ENCODE measurements around the gene IFITM1.
"Not testable (repeated sequence)": the region's sequence is repeated elsewhere in the genome, so short reads cannot be mapped to it uniquely, and the experiment has no call there.

The IFITM1 gene

GRCh38 chr11:305844-306211 is 8.0 kb upstream of the IFITM1 start:
- DNase-seq (ENCODE audit: low spot score in 2 of 2) = no peak
- Mint-ChIP-seq H3K4me1 (peaks cover 24% of the 10 kb centered on the region), H3K27ac (no peak overlapping the region), H3K27me3 (no peaks in the 10 kb centered on the region), H3K36me3 (no peaks in the 10 kb centered on the region), H3K9me3 (no peaks in the 10 kb centered on the region), H3K4me3 (no peak overlapping the region)
- ATAC-seq (ENCODE audit: low read depth) = no peak

GRCh38 chr11:306645-307371 is 7.0 kb upstream of the IFITM1 start:
- Mint-ChIP-seq H3K27me3 (no peaks in the 10 kb centered on the region), H3K9me3 (no peaks in the 10 kb centered on the region), H3K36me3 (no peaks in the 10 kb centered on the region), H3K27ac (no peak overlapping the region), H3K4me3 (peak overlapping the region; percentile 49), H3K4me1 (peaks cover 24% of the 10 kb centered on the region)
- DNase-seq (ENCODE audit: low spot score in 2 of 2) (no peak), ATAC-seq (ENCODE audit: low read depth) (no peak)

- H3K4me1 Mint-ChIP-seq = peaks cover 24% of the 10 kb centered on the region
- DNase-seq (ENCODE audit: low spot score in 2 of 2); H3K27me3 Mint-ChIP-seq; H3K9me3 Mint-ChIP-seq; H3K36me3 Mint-ChIP-seq: not testable (repeated sequence)
- H3K4me3 Mint-ChIP-seq = peak within 1 kb of the TSS; percentile 93
- H3K27ac Mint-ChIP-seq = peak within 1 kb of the TSS; percentile 91
- ATAC-seq (ENCODE audit: low read depth) = peak; percentile 61
These were observed 5.8 kb upstream of the IFITM1 start, which contains the start of gene IFITM2 for GRCh38 chr11:307766-308708. IFITM2 (plus strand) TSS chr11:307816; CDS start chr11:308193, 377 bp downstream.

- H3K9me3 Mint-ChIP-seq; H3K36me3 Mint-ChIP-seq; DNase-seq (ENCODE audit: low spot score in 2 of 2); H3K27me3 Mint-ChIP-seq: not testable (repeated sequence)
- H3K27ac Mint-ChIP-seq = peak overlapping the region; percentile 91
- H3K4me3 Mint-ChIP-seq = peak overlapping the region; percentile 93
- peak; percentile 2 for ATAC-seq (ENCODE audit: low read depth)
- H3K4me1 Mint-ChIP-seq = peaks cover 24% of the 10 kb centered on the region
These were observed 4.8 kb upstream of the IFITM1 start for GRCh38 chr11:308740-309665.

DNA sequence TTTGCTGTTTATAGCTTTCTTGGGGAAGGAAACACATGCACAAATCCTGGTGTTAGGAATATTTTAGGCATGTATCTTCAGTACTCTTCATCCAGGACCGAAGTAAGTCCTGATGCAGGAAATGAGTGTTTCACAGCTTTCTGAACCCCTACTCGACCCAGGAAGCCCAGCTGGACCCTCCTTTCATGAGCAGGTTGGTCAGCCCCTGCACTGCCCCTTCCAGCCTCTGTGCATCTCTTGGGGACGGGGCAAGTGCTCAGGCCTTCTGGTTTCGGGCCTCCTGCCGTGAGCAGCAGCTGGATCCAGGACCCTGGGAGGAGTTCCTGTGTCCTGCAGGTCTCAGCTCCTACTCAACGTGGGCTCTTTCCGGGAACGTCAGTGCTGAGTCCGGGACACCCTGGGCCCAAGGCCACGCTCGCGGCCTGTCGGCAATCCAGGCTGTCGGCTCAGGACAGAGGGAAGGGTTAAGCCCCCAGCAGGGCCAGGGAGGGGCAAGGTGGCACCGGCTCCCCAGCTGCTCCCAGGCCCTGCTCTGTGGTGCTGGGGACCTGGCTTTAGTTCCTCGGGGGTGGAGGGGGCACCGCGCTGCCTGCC is 3.8 kb upstream of the IFITM1 start:
- H3K4me1 Mint-ChIP-seq = peaks cover 30% of the 10 kb centered on the region
- H3K27me3 Mint-ChIP-seq; ATAC-seq (ENCODE audit: low read depth); H3K9me3 Mint-ChIP-seq; DNase-seq (ENCODE audit: low spot score in 2 of 2); H3K36me3 Mint-ChIP-seq: not testable (repeated sequence)
- H3K27ac Mint-ChIP-seq = peak overlapping the region; percentile 91
- peak overlapping the region; percentile 93 for H3K4me3 Mint-ChIP-seq

GRCh38 chr11:311013-311748 is 2.7 kb upstream of the IFITM1 start:
- peak; percentile 48 for ATAC-seq (ENCODE audit: low read depth)
- DNase-seq (ENCODE audit: low spot score in 2 of 2); H3K9me3 Mint-ChIP-seq; H3K27ac Mint-ChIP-seq; H3K36me3 Mint-ChIP-seq; H3K27me3 Mint-ChIP-seq: not testable (repeated sequence)
- H3K4me1 Mint-ChIP-seq = peaks cover 30% of the 10 kb centered on the region
- peak overlapping the region; percentile 68 for H3K4me3 Mint-ChIP-seq

DNA sequence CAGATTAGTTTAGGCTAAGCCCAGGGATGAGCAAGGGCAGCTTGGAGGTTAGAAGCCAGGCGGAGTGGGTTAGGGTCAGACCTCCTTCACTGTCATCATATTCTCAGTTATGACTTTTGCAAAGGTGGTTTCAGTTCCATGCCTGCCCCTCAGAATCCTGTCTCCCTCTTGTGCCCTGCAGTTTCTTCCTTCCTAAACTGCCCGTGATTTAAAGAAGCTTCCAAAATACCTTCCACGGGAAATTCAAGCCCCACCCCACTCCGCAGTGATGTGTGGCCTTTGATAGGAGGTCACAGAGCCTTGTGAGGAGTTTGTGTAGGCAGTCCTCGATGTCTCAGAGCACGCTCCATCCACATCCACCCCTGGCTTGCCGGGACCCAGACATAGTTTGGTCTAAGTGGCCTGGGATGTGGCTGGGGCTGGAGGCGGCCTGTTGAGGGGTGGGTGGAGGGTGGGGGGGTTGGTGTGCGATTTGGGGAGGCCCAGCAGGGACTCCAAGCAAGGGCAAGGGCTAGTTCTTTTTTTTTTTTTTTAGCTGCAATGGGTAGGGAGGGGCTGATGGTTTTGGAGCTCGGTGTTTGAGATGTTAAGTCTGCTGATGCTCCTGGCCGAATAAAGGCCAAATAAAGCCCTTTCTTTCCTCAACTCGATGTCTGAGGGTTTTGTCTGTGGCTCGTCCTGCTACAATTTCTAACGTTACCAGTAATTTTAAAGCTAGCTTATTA is 1.6 kb upstream of the IFITM1 start:
- no peak for ATAC-seq (ENCODE audit: low read depth)
- Mint-ChIP-seq H3K36me3 (no peaks in the 10 kb centered on the region), H3K4me3 (peak overlapping the region; percentile 68), H3K4me1 (peaks cover 31% of the 10 kb centered on the region), H3K9me3 (no peaks in the 10 kb centered on the region), H3K27ac (peak overlapping the region; percentile 38), H3K27me3 (no peaks in the 10 kb centered on the region)
- no peak for DNase-seq (ENCODE audit: low spot score in 2 of 2)

DNA sequence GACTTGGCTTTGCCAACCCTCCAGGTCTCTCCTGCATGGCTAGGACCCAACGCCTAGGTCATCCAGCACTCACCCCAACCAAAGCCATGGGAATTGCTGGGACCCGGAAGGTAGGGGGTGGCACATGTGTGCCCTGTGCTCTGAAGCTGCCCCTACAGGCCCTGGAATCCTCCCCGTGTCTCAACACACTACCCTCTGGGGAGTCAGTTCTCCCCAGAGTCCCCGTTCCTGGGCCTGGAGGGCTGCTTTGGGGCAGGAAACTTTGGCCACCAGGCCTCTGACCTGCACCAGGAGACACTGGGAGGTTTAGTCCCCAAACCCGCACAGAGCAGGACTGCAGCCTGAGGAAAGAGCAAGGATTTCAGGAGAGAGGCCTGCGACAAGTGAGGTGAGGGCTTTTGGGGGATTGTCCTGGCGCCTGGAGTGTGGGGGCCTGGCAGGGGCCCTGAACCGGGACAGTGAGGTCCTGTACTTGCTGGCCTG is 495 bp upstream of the IFITM1 start:
- no peak for ATAC-seq (ENCODE audit: low read depth)
- no peak for DNase-seq (ENCODE audit: low spot score in 2 of 2)
- Mint-ChIP-seq H3K4me3 (peak overlapping the region; percentile 97), H3K36me3 (no peaks in the 10 kb centered on the region), H3K9me3 (no peaks in the 10 kb centered on the region), H3K27me3 (no peaks in the 10 kb centered on the region), H3K27ac (peak overlapping the region; percentile 93), H3K4me1 (peaks cover 30% of the 10 kb centered on the region)

GRCh38 chr11:314554-314875 is 675 bp downstream of the IFITM1 start:
- ATAC-seq (ENCODE audit: low read depth); H3K27me3 Mint-ChIP-seq; H3K9me3 Mint-ChIP-seq; H3K36me3 Mint-ChIP-seq; DNase-seq (ENCODE audit: low spot score in 2 of 2): not testable (repeated sequence)
- Mint-ChIP-seq H3K4me3 (peak overlapping the region; percentile 97), H3K4me1 (peaks cover 24% of the 10 kb centered on the region), H3K27ac (peak overlapping the region; percentile 93)

DNA sequence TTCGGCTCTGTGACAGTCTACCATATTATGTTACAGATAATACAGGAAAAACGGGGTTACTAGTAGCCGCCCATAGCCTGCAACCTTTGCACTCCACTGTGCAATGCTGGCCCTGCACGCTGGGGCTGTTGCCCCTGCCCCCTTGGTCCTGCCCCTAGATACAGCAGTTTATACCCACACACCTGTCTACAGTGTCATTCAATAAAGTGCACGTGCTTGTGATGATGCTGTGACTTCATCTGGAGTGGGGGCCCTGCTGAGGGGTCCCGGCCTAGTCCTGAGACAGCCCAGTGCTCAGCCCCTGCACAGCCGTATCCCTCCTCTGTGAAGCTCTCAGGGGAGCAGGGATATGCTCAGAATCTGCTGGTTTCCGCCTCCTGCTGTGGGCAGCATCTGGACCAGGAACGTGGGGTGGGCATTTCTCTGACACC is 1.2 kb downstream of the IFITM1 start:
- Mint-ChIP-seq H3K27ac (no peak overlapping the region), H3K4me1 (peaks cover 24% of the 10 kb centered on the region), H3K4me3 (peak overlapping the region; percentile 97), H3K9me3 (no peaks in the 10 kb centered on the region), H3K36me3 (no peaks in the 10 kb centered on the region), H3K27me3 (no peaks in the 10 kb centered on the region)
- no peak for DNase-seq (ENCODE audit: low spot score in 2 of 2)
- no peak for ATAC-seq (ENCODE audit: low read depth)

GRCh38 chr11:315516-315994 is 1.7 kb downstream of the IFITM1 start:
- Mint-ChIP-seq H3K9me3 (no peaks in the 10 kb centered on the region), H3K4me3 (peak overlapping the region; percentile 97), H3K27me3 (no peaks in the 10 kb centered on the region), H3K36me3 (no peaks in the 10 kb centered on the region), H3K27ac (no peak overlapping the region), H3K4me1 (peaks cover 28% of the 10 kb centered on the region)
- ATAC-seq (ENCODE audit: low read depth) (no peak), DNase-seq (ENCODE audit: low spot score in 2 of 2) (no peak)

GRCh38 chr11:316031-316701 is 2.3 kb downstream of the IFITM1 start:
- Mint-ChIP-seq H3K9me3 (no peaks in the 10 kb centered on the region), H3K4me1 (peaks cover 28% of the 10 kb centered on the region), H3K27me3 (no peaks in the 10 kb centered on the region), H3K36me3 (no peaks in the 10 kb centered on the region), H3K4me3 (no peak overlapping the region), H3K27ac (no peak overlapping the region)
- DNase-seq (ENCODE audit: low spot score in 2 of 2) (no peak), ATAC-seq (ENCODE audit: low read depth) (no peak)

All from memory B cell (primary cell).